ENCODE measurements around the gene DLEC1.

DLEC1 gene

GRCh38 chr3:38117163-38117716, 78.2 kb downstream of the DLEC1 start:
- peak; percentile 58 to 63 for DNase-seq (ENCODE audit: low read depth in 1 of 2, low spot score in 1 of 2)
- in situ Hi-C loops (cut with HindIII; ENCODE audit: low pct_unique_long_range_greater_than_20kb, low sequenced_read_pairs) = no loop called here
- no peak for TF ChIP-seq JUND (IDR thresholded peaks at IDR 0.05; ENCODE audit: low read depth)

- DNase-seq (ENCODE audit: low read depth in 1 of 2, low spot score in 1 of 2) = peak; percentile 65 to 81
- no peak for TF ChIP-seq JUND (IDR thresholded peaks at IDR 0.05; ENCODE audit: low read depth)
- in situ Hi-C loops (cut with HindIII; ENCODE audit: low pct_unique_long_range_greater_than_20kb, low sequenced_read_pairs) = no loop called here
Measured at GRCh38 chr3:38117748-38118420, 78.9 kb downstream of the DLEC1 start.

GRCh38 chr3:38118421-38119247, 79.6 kb downstream of the DLEC1 start:
- no peak for DNase-seq (ENCODE audit: low read depth in 1 of 2, low spot score in 1 of 2)
- in situ Hi-C loops (cut with HindIII; ENCODE audit: low pct_unique_long_range_greater_than_20kb, low sequenced_read_pairs) = no loop called here
- TF ChIP-seq JUND (IDR thresholded peaks at IDR 0.05; ENCODE audit: low read depth) = no peak

- DNase-seq (ENCODE audit: low read depth in 1 of 2, low spot score in 1 of 2) = no peak
- in situ Hi-C loops (cut with HindIII; ENCODE audit: low pct_unique_long_range_greater_than_20kb, low sequenced_read_pairs) = no loop called here
- TF ChIP-seq JUND (IDR thresholded peaks at IDR 0.05; ENCODE audit: low read depth) = no peak
Measured at GRCh38 chr3:38119248-38119544, 80.2 kb downstream of the DLEC1 start.

- no peak for DNase-seq (ENCODE audit: low read depth in 1 of 2, low spot score in 1 of 2)
- in situ Hi-C loops (cut with HindIII; ENCODE audit: low pct_unique_long_range_greater_than_20kb, low sequenced_read_pairs) = no loop called here
- no peak for TF ChIP-seq JUND (IDR thresholded peaks at IDR 0.05; ENCODE audit: low read depth)
Measured at GRCh38 chr3:38119821-38120692, 81.0 kb downstream of the DLEC1 start.

GRCh38 chr3:38120693-38121450, 81.9 kb downstream of the DLEC1 start:
- DNase-seq (ENCODE audit: low read depth in 1 of 2, low spot score in 1 of 2) = no peak
- in situ Hi-C loops (cut with HindIII; ENCODE audit: low pct_unique_long_range_greater_than_20kb, low sequenced_read_pairs) = no loop called here
- no peak for TF ChIP-seq JUND (IDR thresholded peaks at IDR 0.05; ENCODE audit: low read depth)

- DNase-seq (ENCODE audit: low read depth in 1 of 2, low spot score in 1 of 2) = no peak
- in situ Hi-C loops (cut with HindIII; ENCODE audit: low pct_unique_long_range_greater_than_20kb, low sequenced_read_pairs) = no loop called here
- TF ChIP-seq JUND (IDR thresholded peaks at IDR 0.05; ENCODE audit: low read depth) = no peak
Measured at GRCh38 chr3:38121451-38121831, 82.4 kb downstream of the DLEC1 start.

- in situ Hi-C loops (cut with HindIII; ENCODE audit: low pct_unique_long_range_greater_than_20kb, low sequenced_read_pairs) = no loop called here
- TF ChIP-seq JUND (IDR thresholded peaks at IDR 0.05; ENCODE audit: low read depth) = no peak
- no peak for DNase-seq (ENCODE audit: low read depth in 1 of 2, low spot score in 1 of 2)
Measured at GRCh38 chr3:38121832-38122461, 82.9 kb downstream of the DLEC1 start.

GRCh38 chr3:38122712-38123290, 83.8 kb downstream of the DLEC1 start:
- DNase-seq (ENCODE audit: low read depth in 1 of 2, low spot score in 1 of 2) = no peak
- no peak for TF ChIP-seq JUND (IDR thresholded peaks at IDR 0.05; ENCODE audit: low read depth)
- in situ Hi-C loops (cut with HindIII; ENCODE audit: low pct_unique_long_range_greater_than_20kb, low sequenced_read_pairs) = no loop called here

- TF ChIP-seq JUND (IDR thresholded peaks at IDR 0.05; ENCODE audit: low read depth) = no peak
- in situ Hi-C loops (cut with HindIII; ENCODE audit: low pct_unique_long_range_greater_than_20kb, low sequenced_read_pairs) = no loop called here
- peak in 1 of 2 experiments; percentile 46 for DNase-seq (ENCODE audit: low read depth in 1 of 2, low spot score in 1 of 2)
Measured at GRCh38 chr3:38124324-38125122, 85.5 kb downstream of the DLEC1 start.

Data from T47D (cell line).